ENCODE measurements around the gene CHST15. TPM values are rescaled to one million over a fixed set of nuclear protein-coding genes. Genes with fewer than 3 reads are reported as not detected.

The CHST15 gene
- total and polyA plus RNA-seq, 2 of the 8 experiments (the other 6 are each of a cell fraction or from before 2014, with no cell fraction given), result 8.8 to 9.1 TPM

DNA sequence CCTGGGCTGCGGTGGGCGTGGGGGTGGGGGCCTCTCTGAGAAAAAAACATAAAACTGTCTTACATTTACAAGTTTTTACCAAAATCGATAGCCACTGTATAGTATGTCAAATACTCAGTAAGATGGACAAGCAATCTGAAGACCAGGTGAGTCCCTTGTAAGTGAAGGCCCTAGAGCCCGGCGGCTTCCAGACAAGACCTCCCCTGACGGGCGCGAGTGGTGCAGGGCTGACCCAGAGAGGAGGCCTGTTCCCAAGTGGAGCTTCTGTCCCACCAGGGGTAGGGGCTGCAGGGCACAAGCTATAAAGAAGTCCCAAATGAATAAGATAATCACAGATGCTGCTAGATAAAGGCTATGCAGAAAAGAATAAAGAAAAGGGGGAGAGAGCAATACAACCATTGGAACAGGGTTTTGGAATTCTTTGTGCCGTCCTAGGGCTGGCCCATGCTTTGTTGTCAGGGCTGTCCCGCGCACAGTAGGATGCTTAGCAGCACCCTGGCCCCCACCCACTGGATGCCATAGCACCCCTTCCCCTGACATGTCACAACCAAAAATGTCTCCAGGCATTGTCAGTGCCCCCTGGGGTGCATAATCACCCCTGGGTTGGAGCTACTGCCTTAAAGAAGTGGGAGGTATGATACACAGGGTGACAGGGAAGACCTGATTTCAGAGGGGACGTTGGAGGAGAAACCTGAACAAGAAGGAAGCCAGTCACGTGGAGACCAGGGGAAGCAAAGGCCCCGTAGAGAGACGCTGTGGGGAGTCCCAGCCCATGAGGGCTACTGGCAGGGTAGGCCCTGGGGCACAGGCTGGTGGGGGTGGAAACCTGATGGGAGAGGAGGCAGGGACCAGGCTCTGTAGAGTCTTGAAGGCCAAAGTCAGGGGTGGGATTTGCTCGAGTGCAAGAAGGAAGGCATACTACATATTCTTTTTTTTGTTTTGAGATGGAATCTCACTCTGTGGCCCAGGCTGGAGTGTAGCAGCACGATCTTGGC is 43.1 kb downstream of the CHST15 start:
- H3K27ac ChIP-seq (ENCODE audit: low read depth, low read length), result no peak overlapping the region
- H3K4me1 ChIP-seq (replicated peaks in 1 of 4; ENCODE audit: control insufficient read depth in 3 of 4, insufficient read depth in 4 of 4, low read length in 3 of 4), result peaks cover 0 to 6% (median 2%) of the 10 kb centered on the region in 4 experiments; a peak in 3 of 7 replicates
- no peak overlapping the region; a peak in 1 of 7 replicates for H3K9ac ChIP-seq (replicated peaks in 1 of 4; ENCODE audit: extremely low read depth in 1 of 4, low read depth in 3 of 4, low read length in 3 of 4)
- H3K27me3 ChIP-seq (replicated peaks in 1 of 4; ENCODE audit: control insufficient read depth in 3 of 4, extremely low read depth in 1 of 4, insufficient read depth in 3 of 4, low read length in 3 of 4), result no peaks in the 10 kb centered on the region
- CTCF ChIA-PET (ENCODE audit: partially characterized antibody), result interaction anchor here (1.6 to 2.5 kb wide), 2 partner anchors 7 to 55 kb away, joined by 4 to 8 read pairs; no protein-coding TSS in a partner anchor
- no peak overlapping the region for H2BK5ac ChIP-seq (ENCODE audit: low read depth, low read length)
- H3K4me3 ChIP-seq (ENCODE audit: extremely low read depth in 1 of 4, insufficient read depth in 2 of 4, low read depth in 3 of 4, low read length in 4 of 4), result no peak overlapping the region
- no peak for DNase-seq (ENCODE audit: low read depth in 1 of 2, low spot score in 2 of 2)
- POLR2A ChIA-PET (ENCODE audit: partially characterized antibody), result interaction anchor here (0.8 kb wide), 1 partner anchor 29 kb away, joined by 3 read pairs; no protein-coding TSS in a partner anchor
- H3K4me2 ChIP-seq (ENCODE audit: insufficient read depth in 1 of 2, low read depth in 2 of 2, low read length in 2 of 2), result no peak overlapping the region
- H2AK5ac ChIP-seq (ENCODE audit: low read depth, low read length), result no peak overlapping the region
- no peaks in the 10 kb centered on the region for H3K36me3 ChIP-seq (ENCODE audit: control insufficient read depth in 2 of 4, insufficient read depth in 4 of 4, low read length in 3 of 4)
- H3K4ac ChIP-seq (replicated peaks; ENCODE audit: insufficient read length, low read depth, low read length), result no peak overlapping the region
- H3K56ac ChIP-seq (replicated peaks; ENCODE audit: insufficient read length, low read depth, low read length), result no peak overlapping the region
- FAIRE-seq, result no peak
- no peak overlapping the region for H3K18ac ChIP-seq (ENCODE audit: extremely low read depth, low read length)
- no peak overlapping the region for H3K23ac ChIP-seq (ENCODE audit: insufficient read length)
- H4K8ac ChIP-seq (ENCODE audit: extremely low read depth, insufficient read depth, low read length), result no peak overlapping the region
- no peak overlapping the region for H4K5ac ChIP-seq (ENCODE audit: insufficient read length, low read depth, low read length)
- no peak overlapping the region for H2BK120ac ChIP-seq (replicated peaks; ENCODE audit: low read depth, low read length)
- no peaks in the 10 kb centered on the region for H3K79me2 ChIP-seq (ENCODE audit: control insufficient read depth in 1 of 2, insufficient read depth in 2 of 2, low read length in 2 of 2)
- H3K79me1 ChIP-seq (ENCODE audit: low read depth, low read length), result peaks cover 3% of the 10 kb centered on the region; the same call in 1 of the 2 replicates
- no peaks in the 10 kb centered on the region for H3K23me2 ChIP-seq (ENCODE audit: low read depth, low read length)
- H2BK20ac ChIP-seq (ENCODE audit: low read length), result no peak overlapping the region
- no peak overlapping the region for H2AFZ ChIP-seq (ENCODE audit: low read length)
- H4K20me1 ChIP-seq (replicated peaks in 1 of 2; ENCODE audit: control insufficient read depth in 1 of 2, insufficient read depth in 2 of 2, low read length in 2 of 2), result no peaks in the 10 kb centered on the region
- no peak overlapping the region for H4K91ac ChIP-seq (replicated peaks; ENCODE audit: insufficient read length, low read length)
- no peak overlapping the region for H3K14ac ChIP-seq (ENCODE audit: insufficient read length)
- H2BK15ac ChIP-seq (ENCODE audit: low read length), result 0 out of 2 replicates have a peak overlapping the region, but pooled peaks have one; percentile 31
- no peaks in the 10 kb centered on the region for H3K9me3 ChIP-seq (ENCODE audit: insufficient read depth in 2 of 2, low read depth in 1 of 2, low read length in 1 of 2)
- 92% methylated on average over 17 of the region's 17 CpGs; no CpG with 5 or more reads in 1 of the 2 experiments for WGBS, 2 experiments (ENCODE audit: extremely low coverage in 1 of 2, insufficient coverage in 1 of 2, insufficient read length in 1 of 2, insufficient replicate concordance in 2 of 2, low coverage in 1 of 2, low lambda C conversion rate in 2 of 2, missing lambda C conversion rate in 1 of 2)
- H2BK12ac ChIP-seq (ENCODE audit: low read depth, low read length), result no peak overlapping the region
- TF ChIP-seq POLR2AphosphoS5 (IDR thresholded peaks at IDR 0.05; ENCODE audit: low read depth, low read length) (no peak), BRCA1 (IDR thresholded peaks at IDR 0.05; ENCODE audit: low read depth, low read length) (no peak), SIN3A (conservative IDR thresholded peaks at IDR 0.05 in 1 of 2, IDR thresholded peaks at IDR 0.05 in 1 of 2; ENCODE audit: low read depth in 1 of 2, low read length in 2 of 2) (no peak), RXRA (IDR thresholded peaks at IDR 0.05; ENCODE audit: insufficient read depth, low read depth, low read length) (no peak), CEBPB (IDR thresholded peaks at IDR 0.05; ENCODE audit: low read depth, low read length) (no peak)
- TF ChIP-seq, protein P1, sequence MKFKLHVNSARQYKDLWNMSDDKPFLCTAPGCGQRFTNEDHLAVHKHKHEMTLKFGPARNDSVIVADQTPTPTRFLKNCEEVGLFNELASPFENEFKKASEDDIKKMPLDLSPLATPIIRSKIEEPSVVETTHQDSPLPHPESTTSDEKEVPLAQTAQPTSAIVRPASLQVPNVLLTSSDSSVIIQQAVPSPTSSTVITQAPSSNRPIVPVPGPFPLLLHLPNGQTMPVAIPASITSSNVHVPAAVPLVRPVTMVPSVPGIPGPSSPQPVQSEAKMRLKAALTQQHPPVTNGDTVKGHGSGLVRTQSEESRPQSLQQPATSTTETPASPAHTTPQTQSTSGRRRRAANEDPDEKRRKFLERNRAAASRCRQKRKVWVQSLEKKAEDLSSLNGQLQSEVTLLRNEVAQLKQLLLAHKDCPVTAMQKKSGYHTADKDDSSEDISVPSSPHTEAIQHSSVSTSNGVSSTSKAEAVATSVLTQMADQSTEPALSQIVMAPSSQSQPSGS (IDR thresholded peaks at IDR 0.05; ENCODE audit: low read length), result no peak
- TF ChIP-seq, protein P2, sequence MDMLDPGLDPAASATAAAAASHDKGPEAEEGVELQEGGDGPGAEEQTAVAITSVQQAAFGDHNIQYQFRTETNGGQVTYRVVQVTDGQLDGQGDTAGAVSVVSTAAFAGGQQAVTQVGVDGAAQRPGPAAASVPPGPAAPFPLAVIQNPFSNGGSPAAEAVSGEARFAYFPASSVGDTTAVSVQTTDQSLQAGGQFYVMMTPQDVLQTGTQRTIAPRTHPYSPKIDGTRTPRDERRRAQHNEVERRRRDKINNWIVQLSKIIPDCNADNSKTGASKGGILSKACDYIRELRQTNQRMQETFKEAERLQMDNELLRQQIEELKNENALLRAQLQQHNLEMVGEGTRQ (IDR thresholded peaks at IDR 0.05; ENCODE audit: low read length), result no peak
